HG03520 (cell line): ENCODE results near the gene GNAT1.

ENCODE experiments used
- ATAC-seq: cut with Tn5 transposase; IDR thresholded peaks from one replicate; pipeline ENCODE4 v1.9.1; 2021; ENCODE audit warnings: mild to moderate bottlenecking, moderate library complexity; ENCODE audit not compliant: unreplicated experiment

The GNAT1 gene

GRCh38 chr3:50162034-50162883, 29.2 kb upstream of the GNAT1 start:
- no peak for ATAC-seq

- no peak for ATAC-seq
Measured at GRCh38 chr3:50163572-50164455, 27.6 kb upstream of the GNAT1 start.

GRCh38 chr3:50164481-50164880, 26.9 kb upstream of the GNAT1 start:
- ATAC-seq, result no peak

DNA sequence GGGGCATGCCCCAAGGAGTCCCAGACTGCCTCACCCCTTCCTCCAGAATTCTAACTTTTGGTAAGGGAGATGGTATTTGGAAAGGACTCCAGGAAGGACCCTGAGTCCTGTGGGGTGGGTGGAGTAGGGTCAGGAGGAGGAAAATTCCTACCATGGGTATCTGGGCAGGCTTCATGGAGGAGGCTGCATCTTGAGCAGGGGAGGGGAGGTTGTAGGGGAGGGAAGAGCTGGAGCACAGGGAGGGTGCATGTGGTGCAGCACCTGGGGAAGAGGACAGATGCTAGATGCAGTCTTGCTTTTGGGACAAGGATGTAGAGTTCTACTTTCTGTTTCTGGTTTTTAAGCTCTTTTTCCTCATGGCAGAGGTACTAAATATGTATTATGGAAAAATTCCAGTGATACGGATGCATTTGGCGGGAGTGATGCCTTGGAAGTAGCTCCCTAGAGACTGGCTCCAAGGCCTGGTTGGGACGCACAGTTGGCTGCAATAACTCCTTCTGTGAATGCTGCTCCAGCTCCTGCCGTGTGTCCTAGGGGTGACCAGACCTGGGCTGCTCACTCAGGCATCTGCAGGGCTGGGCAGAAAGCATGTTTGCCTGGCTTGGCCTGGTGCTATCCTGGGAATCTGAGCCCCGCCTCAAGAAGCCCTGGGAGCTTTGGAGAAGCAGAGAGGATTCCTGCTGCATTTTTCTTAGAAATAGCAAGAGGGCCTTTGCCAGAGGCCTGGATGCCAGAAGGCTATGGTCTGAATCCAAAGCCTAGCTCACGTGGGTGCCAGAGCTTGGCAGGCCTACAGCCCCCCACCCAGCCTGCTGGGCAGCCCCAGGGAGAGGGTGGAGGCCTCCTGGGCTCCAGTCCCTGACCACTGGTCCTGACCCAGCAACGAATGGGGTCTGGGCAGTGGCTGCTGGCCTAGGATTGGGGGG, 26.2 kb upstream of the GNAT1 start:
- no peak for ATAC-seq

DNA sequence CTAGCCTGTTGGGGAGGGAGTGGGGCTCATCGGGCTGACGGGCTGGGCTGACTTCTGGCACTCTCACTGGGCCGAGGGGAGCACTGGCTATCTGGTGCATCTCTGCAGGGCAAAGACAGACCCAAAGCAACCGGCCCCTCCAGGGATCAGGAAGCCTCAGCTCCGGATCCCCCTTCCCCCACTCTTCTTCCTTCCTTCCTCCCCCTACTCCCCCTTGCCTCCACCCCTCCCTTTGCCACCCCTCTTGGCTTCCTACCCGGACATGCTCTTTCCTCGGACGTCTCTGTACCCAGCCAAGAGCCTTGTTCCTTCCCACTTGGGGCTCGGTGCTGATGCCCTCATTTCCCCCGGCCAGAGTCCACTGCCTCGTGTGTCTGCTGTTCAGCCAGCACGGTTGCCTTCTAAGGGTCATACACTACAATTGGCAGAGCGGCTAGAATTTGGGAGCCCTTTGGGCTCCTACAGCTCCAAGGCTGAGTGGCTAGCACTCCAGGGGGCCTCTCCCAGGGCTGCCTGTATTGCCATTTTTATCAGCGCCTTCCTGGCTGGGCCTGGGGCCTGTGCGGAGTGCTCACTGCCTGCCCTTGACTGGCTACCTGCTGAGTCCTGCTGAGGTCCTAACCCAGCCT, 25.4 kb upstream of the GNAT1 start:
- no peak for ATAC-seq

DNA sequence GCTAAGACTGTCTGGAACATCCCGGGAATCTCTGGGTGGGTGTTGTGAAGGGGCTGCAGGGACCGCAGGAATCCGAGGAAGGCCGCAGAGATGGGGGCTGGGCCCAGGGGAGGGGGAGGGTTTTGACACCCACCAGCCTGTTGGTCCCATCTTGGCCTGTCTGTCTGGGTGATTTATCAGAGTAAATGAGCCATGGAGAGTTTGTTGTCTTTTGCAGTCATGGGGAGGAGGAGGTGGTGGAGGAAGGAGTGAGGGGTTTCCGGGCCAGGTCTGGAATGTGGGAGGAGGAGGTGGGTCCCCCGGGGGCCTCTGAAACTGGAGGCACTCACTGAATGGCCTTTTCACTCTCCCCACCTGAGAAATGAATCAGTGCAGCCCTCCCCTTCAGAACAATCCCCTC, 24.8 kb upstream of the GNAT1 start:
- no peak for ATAC-seq

GRCh38 chr3:50167069-50167840, 24.2 kb upstream of the GNAT1 start:
- no peak for ATAC-seq

GRCh38 chr3:50167841-50168209, 23.6 kb upstream of the GNAT1 start:
- ATAC-seq, result no peak

DNA sequence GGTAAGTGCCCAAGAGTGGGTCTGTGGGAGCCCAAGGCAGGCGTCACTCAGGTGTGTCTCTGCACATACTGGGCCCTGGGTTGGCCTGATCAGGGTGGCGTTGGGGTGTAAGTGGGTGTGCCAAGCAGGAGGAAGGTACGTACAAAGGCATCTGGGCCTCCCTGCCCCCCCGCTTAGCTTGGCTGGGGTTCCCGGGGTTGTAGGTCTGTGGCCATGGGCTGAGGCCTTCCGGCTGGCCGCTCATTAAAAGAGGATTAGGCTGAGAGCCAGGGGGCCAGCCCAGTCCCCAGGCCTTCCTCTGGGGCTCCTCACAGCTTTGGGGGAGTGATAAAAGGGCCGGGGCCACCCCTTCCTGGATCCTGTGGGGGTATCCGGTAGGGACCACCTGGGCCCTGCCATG, 23.0 kb upstream of the GNAT1 start:
- no peak for ATAC-seq

DNA sequence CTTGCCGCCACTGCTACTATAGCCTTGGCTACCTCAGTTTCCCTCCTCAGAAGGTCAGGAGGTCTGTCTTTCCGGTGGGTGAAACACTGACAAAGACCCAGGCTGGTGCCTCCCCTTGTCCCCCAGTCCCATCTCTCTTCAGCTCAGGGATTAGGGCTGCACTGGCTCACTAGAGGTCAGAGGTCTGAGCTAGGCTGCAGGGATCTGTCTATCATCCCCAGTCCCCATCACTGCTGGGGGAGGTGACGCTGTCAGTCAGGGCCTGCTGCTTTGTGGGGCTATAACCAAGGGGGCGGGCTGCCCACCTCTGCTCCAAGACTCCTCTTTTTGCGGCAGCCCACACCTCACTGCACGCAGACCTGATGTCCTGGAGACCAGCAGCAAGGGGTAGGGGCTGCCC, 22.6 kb upstream of the GNAT1 start:
- ATAC-seq, result no peak

DNA sequence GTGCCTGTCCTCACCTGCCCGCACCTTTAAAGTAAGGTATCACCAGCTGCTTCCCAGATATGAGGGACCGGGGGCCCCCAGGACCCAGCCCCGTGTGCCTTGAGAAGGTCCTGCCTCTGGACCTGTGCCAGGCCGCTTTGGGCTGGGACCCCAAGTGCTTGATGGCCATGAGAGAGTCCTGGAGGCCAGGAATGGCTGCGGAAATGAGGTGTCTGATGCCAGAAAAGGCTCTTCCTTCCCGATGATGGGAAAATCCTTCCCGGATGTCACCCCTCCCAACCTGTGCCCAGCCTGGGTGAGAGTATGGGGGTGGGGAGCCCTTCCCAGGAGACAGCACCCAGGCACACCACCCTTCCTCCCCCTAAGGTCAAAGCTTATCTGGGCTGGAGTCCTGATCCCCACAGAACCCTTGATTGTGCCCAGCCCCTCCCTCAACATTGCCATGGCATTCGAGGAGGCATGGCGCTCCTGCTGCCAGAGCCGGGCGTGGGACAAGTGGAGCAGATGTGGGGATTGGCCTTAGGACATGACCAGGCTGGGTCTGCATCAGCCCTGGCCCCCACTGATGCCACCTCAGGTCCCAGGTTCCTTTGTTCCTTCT, 22.1 kb upstream of the GNAT1 start:
- ATAC-seq, result no peak

DNA sequence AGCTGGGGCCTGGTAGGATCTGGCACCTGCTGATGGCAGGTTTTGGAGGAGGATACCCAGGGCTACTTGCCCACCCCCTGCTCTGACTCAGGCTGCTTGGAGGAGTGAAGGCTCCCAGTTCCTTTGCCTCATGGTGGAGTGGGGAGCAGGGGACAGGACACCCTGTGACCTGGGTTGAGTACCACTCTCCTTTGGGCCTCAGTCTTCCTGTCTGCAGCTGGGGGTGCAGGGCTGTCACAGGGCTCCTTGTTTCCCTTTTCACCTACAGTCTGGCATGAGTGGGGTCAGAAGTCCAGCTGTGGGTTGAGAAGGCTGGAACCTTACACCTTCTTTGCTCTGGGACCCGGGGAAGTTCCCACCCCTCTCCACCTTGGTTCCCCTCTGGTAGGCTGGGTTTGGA, 21.6 kb upstream of the GNAT1 start:
- no peak for ATAC-seq

GRCh38 chr3:50170689-50171088, 20.7 kb upstream of the GNAT1 start:
- ATAC-seq, result no peak

GRCh38 chr3:50171540-50172301, 19.7 kb upstream of the GNAT1 start:
- ATAC-seq, result no peak

GRCh38 chr3:50172626-50173220, 18.7 kb upstream of the GNAT1 start:
- ATAC-seq, result no peak

GRCh38 chr3:50173685-50174516, 17.5 kb upstream of the GNAT1 start:
- ATAC-seq, result no peak

- no peak for ATAC-seq
Measured at GRCh38 chr3:50174517-50174895, 16.9 kb upstream of the GNAT1 start.
